HG02798 (cell line): ENCODE measurements around the gene DPYSL5.
"Not testable (repeated sequence)": the region's sequence is repeated elsewhere in the genome, so short reads cannot be mapped to it uniquely, and the experiment has no call there.

ENCODE experiments used
- ATAC-seq: cut with Tn5 transposase; IDR thresholded peaks from one replicate; pipeline ENCODE4 v1.9.1; 2021; ENCODE audit warnings: mild to moderate bottlenecking; ENCODE audit not compliant: unreplicated experiment, poor library complexity

Gene DPYSL5

GRCh38 chr2:26921323-26921722, 73.4 kb downstream of the DPYSL5 start:
- no peak for ATAC-seq

GRCh38 chr2:26922405-26923188, 74.7 kb downstream of the DPYSL5 start:
- no peak for ATAC-seq

- not testable (repeated sequence) for ATAC-seq
Observed at GRCh38 chr2:26923189-26923466, 75.2 kb downstream of the DPYSL5 start.

GRCh38 chr2:26924731-26925099, 76.8 kb downstream of the DPYSL5 start:
- no peak for ATAC-seq

- no peak for ATAC-seq
Observed at GRCh38 chr2:26925100-26925791, 77.3 kb downstream of the DPYSL5 start.

GRCh38 chr2:26927221-26927620, 79.3 kb downstream of the DPYSL5 start:
- ATAC-seq = no peak

- ATAC-seq = no peak
Observed at GRCh38 chr2:26932974-26933373, 85.0 kb downstream of the DPYSL5 start.

GRCh38 chr2:26933431-26934334, 85.8 kb downstream of the DPYSL5 start:
- ATAC-seq = no peak

GRCh38 chr2:26934335-26934724, 86.4 kb downstream of the DPYSL5 start:
- ATAC-seq = no peak

- ATAC-seq = no peak
Observed at GRCh38 chr2:26934985-26935384, 87.1 kb downstream of the DPYSL5 start.

- no peak for ATAC-seq
Observed at GRCh38 chr2:26936855-26937254, 88.9 kb downstream of the DPYSL5 start.

- ATAC-seq = no peak
Observed at GRCh38 chr2:26938399-26939118, 90.6 kb downstream of the DPYSL5 start.

- no peak for ATAC-seq
Observed at GRCh38 chr2:26940001-26940400, 92.1 kb downstream of the DPYSL5 start.

GRCh38 chr2:26941486-26941885, 93.6 kb downstream of the DPYSL5 start:
- no peak for ATAC-seq

- ATAC-seq = no peak
Observed at GRCh38 chr2:26942543-26943295, 94.8 kb downstream of the DPYSL5 start.

- ATAC-seq = no peak
Observed at GRCh38 chr2:26945991-26946750, 98.2 kb downstream of the DPYSL5 start.

GRCh38 chr2:26946841-26947784, 99.2 kb downstream of the DPYSL5 start:
- no peak for ATAC-seq

GRCh38 chr2:26948800-26949199, 100.9 kb downstream of the DPYSL5 start:
- no peak for ATAC-seq
